DMS153 treated with DMSO at 0.1 percent for 48 hours (cell line): ENCODE results near the gene ALDH3B1.

Experiments
- DNase-seq: peaks from one replicate; lab custom pipeline; 2025; ENCODE audit not compliant: unreplicated experiment; lab: John Stamatoyannopoulos, UW

ALDH3B1 gene

DNA sequence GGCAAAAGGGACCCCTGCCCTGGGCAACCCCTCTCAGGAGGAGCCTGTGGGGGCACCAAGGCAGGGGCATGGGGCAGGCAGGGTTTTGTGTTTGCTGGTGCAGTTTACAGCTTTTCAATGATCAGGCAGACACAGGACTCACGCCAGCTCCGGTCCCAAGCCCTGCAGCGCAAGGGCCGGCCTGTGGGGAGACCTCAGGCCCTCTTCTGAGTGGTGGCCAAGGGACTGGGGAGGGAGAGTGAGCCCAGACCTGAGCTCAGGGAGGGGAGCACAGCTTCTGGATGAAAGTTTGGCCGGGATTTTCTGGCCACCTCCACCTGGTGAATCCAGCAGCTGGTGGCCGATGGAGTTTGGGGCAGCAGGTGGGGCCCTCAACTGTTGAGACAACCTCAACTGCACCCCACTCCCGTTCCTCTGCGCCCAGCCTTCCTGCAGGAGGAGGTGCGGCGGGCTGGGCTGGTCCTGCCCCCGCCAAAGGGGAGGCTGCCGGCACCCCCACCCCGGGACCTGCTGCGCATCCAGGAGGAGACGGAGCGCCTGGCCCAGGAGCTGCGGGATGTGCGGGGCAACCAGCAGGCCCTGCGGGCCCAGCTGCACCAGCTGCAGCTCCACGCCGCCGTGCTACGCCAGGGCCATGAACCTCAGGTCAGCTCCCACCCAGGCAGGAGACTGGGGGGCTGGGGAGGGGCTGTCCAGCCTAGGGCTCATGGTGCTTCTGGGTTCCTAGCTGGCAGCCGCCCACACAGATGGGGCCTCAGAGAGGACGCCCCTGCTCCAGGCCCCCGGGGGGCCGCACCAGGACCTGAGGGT, 32.3 kb downstream of the ALDH3B1 start:
- no peak for DNase-seq

DNA sequence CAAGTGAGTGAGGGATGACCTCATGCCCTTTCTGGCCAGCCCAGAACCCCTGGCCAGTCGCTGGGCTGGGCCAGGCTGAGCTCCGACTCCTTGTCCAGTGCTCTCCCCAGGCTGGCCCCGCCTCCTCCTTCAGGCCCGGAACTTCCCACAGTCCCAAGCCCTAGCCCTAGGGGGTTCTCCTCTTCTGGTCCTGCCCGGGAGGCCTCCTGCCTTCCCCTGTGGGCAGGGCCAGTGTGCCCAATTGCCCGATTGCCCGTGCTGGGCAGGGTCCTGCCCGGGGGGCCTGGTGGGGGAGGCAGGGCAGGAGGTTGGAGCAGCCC, 32.9 kb downstream of the ALDH3B1 start:
- no peak for DNase-seq

DNA sequence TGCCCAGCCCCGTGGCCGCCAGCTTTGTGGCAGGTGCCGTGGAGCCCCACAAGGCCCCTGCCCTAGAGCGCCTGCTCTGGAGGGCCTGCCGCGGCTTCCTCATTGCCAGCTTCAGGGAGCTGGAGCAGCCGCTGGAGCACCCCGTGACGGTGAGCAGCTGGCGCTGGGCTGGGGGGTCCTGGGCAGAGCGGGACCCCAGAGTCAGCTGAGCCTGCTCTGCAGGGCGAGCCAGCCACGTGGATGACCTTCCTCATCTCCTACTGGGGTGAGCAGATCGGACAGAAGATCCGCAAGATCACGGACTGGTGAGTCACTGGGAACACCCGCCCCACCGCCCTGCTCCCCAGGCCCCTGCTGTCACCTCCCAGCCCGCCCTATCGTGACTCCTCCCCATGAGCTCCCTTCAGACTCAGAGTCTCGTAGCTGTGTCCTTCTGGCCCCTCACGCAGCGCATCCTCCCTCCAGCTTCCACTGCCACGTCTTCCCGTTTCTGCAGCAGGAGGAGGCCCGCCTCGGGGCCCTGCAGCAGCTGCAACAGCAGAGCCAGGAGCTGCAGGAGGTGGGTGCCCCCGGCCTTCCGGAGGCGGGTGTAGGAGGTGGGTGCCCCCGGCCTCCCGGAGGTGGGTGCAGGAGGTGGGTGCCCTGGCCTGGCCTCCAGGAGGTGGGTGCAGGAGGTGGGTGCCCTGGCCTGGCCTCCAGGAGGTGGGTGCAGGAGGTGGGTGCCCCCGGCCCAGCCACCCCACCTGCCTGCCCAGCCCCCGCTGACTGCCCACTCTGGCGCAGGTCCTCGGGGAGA, 33.4 kb downstream of the ALDH3B1 start:
- DNase-seq: no peak

DNA sequence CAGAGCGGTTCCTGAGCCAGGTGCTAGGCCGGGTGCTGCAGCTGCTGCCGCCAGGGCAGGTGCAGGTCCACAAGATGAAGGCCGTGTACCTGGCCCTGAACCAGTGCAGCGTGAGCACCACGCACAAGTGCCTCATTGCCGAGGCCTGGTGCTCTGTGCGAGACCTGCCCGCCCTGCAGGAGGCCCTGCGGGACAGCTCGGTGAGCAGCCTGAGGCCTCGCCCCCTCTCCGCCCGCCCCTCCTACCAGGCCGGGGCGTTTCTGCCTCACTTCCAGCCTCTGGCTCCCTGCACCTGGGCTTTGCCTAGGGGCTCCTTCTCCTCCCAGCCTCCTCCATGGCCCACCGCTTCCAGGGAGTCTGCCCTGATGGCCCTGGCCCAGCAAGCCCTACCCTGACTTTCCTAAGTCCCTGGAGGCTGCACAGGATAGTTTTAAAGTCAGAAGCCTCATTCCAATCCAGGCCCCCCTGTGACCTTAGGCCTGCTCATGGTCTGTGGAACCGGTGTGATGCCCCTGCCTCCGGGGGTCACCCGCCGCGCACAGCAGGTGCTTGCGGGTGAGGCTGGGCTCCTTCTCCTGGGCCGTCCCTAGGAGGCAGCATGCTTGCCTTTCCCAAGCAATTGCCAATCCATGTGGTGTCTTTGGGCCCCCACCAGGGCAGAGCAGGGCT, 34.2 kb downstream of the ALDH3B1 start:
- no peak for DNase-seq

DNA sequence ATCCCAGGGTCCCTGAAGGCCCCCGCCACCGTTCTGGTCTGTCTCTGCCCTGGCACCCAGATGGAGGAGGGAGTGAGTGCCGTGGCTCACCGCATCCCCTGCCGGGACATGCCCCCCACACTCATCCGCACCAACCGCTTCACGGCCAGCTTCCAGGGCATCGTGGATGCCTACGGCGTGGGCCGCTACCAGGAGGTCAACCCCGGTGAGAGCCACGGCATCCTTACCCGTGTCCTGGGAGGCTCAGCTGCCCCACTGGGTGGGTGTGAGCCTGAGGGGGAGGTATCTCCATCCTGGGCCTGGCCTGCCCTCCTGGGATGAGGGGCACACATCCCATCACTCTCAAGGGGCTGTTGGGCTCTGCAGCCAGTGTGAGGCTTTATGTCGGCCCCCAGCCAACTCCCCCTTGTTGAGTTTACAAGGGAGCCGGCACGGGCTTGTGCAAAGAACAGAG, 34.8 kb downstream of the ALDH3B1 start:
- DNase-seq: no peak

DNA sequence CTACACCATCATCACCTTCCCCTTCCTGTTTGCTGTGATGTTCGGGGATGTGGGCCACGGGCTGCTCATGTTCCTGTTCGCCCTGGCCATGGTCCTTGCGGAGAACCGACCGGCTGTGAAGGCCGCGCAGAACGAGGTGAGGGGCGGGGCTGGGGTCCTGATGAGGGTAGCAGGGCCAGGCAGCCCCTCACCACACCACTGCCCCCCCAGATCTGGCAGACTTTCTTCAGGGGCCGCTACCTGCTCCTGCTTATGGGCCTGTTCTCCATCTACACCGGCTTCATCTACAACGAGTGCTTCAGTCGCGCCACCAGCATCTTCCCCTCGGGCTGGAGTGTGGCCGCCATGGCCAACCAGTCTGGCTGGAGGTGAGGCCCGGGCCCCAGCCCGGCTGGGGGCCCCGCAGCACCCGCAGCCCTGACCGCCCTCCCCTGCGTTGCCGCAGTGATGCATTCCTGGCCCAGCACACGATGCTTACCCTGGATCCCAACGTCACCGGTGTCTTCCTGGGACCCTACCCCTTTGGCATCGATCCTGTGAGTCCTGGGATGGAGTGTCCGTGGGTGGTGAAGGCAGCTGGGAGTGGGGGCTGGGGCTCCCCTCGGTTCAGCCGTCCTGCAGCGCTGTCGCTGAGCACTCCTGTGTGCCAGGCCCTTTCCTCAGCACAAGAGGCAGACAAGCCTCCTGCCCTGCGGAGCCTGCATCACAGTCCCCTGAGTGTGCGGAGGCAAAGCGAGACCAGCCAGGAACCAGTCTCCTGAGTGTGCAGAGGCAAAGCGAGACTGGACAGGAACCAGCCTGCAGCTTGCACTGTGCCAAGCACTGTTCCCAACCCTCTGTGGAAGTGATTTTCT, 37.5 kb downstream of the ALDH3B1 start:
- no peak for DNase-seq

DNA sequence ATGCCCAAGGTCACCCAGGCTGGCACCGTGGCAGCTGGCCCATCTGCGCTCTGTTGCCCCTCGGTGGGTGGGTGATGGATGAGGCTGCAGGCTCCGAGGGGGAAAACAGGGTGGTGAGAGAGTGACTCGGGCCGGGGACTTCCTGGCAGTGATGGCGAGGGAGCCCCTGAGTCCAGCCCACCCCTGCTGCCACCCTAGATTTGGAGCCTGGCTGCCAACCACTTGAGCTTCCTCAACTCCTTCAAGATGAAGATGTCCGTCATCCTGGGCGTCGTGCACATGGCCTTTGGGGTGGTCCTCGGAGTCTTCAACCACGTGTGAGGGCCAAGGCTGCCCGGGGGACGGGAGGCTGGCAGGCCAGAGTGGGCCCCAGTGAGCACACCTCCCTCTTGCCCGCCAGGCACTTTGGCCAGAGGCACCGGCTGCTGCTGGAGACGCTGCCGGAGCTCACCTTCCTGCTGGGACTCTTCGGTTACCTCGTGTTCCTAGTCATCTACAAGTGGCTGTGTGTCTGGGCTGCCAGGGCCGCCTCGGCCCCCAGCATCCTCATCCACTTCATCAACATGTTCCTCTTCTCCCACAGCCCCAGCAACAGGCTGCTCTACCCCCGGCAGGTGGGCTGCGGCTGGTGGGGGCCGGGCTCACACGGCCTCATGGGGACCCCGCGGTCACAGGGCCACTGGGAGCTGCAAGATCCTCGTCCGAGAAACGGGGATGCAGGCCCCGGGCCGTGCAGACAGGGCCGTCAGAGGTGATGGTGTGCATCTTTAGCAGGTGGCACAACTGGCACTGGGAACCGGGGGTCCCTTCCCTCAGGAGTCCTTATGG, 38.8 kb downstream of the ALDH3B1 start:
- DNase-seq: no peak

DNA sequence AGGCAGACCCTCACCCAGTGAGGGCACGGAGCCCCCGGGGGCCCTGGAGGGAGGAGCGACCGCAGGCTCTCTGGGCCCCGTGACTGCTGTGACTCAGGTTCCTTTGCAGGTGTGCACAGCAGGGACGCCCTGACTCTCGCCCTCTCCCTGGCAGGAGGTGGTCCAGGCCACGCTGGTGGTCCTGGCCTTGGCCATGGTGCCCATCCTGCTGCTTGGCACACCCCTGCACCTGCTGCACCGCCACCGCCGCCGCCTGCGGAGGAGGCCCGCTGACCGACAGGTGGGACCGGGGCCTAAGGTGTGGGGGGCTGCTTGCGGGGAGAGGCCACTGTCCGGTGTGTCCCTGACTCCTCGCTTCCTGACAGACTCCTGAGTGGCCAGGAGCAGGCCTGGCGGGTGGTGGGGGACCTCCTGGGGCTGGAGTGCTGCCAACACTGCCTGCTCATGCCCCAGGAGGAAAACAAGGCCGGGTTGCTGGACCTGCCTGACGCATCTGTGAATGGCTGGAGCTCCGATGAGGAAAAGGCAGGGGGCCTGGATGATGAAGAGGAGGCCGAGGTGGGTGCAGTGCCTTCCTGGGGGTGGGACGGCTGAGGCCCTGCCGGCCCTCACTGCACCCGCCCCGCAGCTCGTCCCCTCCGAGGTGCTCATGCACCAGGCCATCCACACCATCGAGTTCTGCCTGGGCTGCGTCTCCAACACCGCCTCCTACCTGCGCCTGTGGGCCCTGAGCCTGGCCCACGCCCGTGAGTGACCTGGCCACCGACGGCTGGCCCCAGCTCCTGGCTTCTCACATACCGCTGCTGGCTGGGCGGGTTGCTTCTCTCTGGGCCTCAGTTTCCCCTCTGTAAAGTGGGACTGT, 39.6 kb downstream of the ALDH3B1 start:
- no peak for DNase-seq

DNA sequence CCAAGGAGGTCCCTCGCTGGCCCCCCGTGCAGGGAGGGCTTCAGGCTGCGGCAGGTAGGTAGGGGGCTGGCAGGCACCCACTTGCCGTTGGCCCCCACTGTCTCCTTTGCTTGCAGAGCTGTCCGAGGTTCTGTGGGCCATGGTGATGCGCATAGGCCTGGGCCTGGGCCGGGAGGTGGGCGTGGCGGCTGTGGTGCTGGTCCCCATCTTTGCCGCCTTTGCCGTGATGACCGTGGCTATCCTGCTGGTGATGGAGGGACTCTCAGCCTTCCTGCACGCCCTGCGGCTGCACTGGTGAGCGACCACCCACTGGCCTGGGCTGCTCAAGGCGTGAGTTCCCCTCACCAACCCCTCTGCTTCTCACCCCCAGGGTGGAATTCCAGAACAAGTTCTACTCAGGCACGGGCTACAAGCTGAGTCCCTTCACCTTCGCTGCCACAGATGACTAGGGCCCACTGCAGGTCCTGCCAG, 40.3 kb downstream of the ALDH3B1 start:
- no peak for DNase-seq

DNA sequence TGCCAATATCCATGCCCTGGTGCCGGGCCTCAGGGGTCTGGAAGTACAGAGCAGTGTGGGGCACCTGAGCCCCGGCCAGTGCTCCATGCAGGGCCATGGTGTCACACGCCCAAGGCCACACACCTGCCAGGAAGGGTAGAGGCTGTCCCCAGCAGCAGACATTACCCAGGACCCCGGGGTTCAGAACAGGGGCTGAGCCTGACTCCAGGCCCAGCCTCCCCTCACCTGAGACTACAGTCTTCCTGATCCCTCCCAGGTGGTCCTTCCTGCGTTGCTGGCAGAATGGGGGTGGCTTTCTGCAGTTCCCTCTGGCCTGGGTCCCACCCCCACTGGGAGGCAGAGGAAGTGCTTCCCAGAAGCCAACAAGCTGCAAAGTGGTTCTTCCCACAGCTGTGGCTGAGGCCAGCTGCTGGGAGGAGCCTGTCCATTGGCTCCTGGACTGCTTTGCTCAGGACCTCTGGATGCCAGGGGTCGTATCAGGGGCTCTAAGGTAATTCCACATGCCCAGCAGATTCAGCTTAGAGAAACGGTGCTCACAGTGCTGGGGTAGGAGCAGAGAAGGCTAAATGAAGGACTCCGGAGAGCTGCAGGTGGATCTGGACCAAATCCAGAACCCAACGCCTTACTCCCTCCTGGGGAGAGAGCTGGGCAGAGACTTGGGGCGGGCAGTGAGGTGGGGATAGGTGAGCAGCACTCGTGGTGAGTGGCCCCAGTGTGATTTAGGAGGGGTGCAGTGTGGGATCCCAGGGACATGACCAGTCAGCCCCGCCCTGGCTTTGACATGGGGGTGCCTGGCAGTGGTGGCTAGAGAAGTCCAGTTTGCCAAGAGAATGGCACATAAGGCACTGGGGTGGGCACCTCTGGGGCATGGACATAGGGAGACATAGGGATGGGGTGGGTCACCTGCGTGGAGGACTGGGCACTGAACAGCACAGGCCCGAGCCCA, 41.3 kb downstream of the ALDH3B1 start:
- DNase-seq: no peak

DNA sequence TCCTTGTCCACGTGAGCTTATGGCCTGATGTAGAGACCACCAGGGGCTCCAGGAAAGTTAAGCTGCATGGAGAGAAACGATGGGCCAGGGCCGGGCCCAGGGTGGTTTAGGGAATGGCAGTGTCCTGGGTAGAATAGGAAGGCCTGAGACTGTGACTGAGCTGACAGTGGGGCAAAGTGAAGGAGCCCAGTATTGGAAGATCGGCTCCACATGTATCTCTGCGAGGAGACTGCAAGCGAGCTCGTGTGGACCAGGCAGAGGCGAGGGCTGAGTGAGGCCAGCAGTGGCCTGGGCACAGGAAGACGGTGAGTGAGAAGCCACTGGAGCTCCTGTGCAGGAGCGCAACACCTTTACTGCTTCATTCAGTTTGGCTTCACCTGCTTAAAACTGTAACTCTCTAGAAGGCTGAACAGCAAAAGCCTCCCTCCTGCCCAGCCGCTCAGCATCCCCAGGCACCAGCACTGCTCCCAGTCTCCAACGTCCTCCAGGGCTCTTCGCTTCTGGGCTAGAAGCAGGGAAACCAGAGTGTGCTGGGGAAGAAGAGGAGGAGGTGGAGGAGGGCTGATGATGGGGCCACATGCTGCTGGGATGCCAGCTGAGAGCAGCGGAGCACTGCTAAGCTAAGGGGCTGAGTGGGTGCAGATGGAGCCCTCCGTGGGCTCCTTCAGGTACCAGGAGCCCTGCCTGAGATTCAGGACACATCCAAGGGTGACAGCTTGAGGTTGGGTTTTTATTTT, 42.2 kb downstream of the ALDH3B1 start:
- DNase-seq: no peak

DNA sequence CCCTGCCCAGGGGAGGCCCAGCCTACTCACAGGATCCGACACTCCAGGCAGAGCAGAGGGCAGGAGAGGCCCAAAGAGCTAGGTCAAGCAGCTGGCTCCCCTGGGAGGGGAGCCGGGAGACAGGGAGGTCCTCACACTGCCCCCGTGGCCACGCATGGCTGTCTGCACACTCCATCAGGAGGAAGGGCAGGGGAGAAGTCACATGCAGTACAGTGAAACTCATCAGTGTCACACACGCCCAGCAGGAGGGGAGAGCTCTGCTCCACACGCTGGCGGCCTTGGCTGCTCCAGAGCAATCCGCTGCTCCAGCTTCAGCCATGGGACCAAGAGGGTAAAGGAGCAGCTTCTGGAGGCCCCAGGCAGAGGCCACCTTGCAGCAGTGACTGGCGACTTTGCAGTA, 43.0 kb downstream of the ALDH3B1 start:
- no peak for DNase-seq

DNA sequence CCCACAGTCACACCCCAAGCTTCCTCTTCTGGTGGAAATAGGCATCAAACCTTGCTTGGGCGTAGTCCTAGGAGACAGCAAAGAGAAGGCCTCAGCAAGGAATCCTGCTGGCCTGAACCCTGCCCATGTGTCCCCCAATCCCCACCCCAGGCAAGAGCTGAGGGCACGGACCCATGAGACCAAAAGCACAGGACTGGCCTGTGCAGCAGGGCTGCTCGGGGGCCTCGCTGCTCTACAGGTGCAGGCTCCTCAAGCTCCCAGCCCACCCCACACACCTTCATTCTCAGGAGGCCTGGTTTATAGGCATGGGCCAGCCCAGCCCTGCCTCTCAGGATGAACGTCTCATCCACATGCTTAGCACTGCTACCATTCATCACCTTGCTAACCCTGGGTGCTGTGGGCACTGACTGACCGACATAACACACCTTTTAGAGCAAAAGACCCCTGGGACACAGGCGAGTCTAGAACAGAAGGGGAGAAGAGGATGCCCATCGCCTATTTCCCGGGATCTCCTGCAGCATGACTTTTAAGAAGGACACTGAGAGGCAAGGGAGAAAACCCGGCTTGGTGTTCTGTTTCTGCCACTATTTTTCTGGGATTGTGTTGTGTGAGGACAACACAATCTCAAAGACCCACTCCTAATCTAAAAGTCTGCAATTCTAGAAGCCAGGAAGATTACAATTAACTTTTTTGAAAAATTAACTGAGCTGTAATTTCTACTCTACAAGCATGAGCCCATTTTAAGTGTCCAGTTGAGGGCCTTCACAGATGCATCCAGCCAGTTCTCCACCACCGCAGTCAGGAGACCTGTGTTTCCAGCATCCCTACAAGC, 44.1 kb downstream of the ALDH3B1 start:
- DNase-seq: no peak

DNA sequence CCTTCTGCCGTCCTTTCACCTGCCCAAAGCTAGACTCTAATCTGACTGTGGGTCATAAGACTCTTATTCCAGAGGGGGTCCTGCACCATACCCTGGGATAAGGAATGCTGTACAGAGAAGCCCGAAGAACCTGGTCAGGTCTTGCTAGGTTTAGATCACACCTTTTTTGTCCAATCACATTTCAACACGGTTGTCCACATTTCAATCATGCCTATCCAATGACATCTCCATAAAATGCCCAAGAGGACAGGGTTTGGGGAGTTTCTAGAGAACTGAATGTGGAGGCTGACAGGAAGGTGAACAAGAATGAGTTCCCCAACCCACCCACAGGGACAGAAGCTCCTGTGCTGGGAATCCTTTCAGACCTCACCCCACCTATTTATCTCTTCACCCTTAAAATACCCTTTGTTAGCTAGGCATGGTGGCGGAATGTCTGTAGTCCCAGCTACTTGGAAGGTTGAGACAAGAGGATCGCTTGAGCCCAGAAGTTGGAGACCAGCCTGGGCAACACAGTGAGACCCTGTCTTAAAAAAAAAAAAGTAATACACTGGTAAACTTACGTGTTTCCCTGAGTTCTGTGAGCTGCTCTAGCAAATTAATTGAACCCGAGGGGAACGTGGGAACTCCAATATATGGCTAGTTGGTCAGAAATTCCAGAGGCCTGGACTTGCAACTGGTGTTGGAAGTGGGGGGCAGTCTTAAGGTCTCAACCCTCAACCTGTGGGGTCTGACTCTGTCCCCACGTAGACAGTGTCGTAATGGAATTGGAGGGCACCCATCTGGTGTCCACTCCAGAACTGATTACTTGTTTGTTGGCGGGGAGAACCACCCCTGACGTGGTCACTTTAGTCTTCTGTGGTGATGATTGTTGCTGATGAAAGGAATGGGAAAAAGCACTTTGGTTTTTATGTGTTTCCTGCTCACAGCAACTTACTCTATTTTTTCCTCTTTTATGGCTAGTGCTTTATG, 46.5 kb downstream of the ALDH3B1 start:
- DNase-seq: no peak

DNA sequence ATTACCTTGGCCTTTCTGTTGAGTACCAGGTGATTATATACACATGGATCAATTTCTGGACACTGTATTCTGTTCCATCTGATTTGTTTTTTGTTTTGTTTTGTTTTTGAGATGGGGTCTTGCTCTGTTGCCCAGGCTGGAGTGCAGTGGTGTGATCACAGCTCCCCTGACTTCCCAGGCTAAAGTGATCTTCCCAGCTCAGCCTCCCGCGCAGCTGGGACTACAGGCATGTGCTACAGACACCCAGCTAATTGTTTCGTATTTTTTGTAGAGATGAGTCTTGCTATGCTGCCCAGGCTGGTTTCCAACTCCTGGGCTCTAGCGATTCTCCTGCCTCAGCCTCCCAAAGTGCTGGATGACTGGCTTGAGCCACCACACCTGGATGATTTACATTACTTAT, 47.7 kb downstream of the ALDH3B1 start:
- no peak for DNase-seq
